Uterus (tissue), 2 donors: Measurements from ENCODE around the gene TRIP12.

Source experiments
- CTCF ChIP-seq, 4 experiments: fragments of 200-600 bp in 2 of 4; fragments of 450-650 bp in 2 of 4; sonication (generic) in 2 of 4; IDR thresholded peaks; one replicate each; pipeline ENCODE4 v1.5.1; 2016 to 2019; ENCODE audit warnings: antibody characterized with exemption in 4 of 4, mild to moderate bottlenecking in 2 of 4, moderate library complexity in 1 of 4
- POLR2A ChIP-seq, 2 donors: fragments of 450-650 bp; IDR thresholded peaks; one replicate each; pipeline ENCODE4 v1.6.1; 2016; ENCODE audit warnings: antibody characterized with exemption in 2 of 2, mild to moderate bottlenecking in 1 of 2, moderate library complexity in 1 of 2

DNA sequence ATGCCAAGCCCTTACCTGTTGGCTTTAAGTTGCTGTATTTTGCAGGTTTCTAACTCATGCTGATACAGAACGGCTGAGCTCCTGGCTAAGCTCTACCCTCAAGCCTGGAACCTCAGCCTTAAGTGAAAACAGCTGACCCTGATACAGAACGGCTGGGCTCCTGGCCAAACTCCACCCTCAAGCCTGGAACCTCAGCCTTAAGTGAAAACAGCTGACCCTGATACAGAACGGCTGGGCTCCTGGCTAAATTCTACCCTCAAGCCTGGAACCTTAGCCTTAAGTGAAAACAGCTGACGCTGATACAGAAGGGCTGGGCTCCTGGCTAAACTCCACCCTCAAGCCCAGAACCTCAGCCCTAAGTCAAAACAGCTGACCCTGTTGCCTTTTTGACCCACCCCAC lies 189.9 kb downstream of the TRIP12 start:
- TF ChIP-seq CTCF (IDR thresholded peaks at IDR 0.05) = no peak
- TF ChIP-seq POLR2A (IDR thresholded peaks at IDR 0.05) = no peak
